Prostate gland (tissue), 2 donors: ENCODE results near the gene SPTBN1.

Source experiments
- POLR2A ChIP-seq: fragments of 450-650 bp; IDR thresholded peaks from one replicate; pipeline ENCODE4 v1.6.1; 2016; ENCODE audit warnings: antibody characterized with exemption, mild to moderate bottlenecking
- POLR2AphosphoS5 ChIP-seq: sonication (generic); formaldehyde crosslinking; IDR thresholded peaks from one replicate; pipeline ENCODE4 v1.6.1; 2017; ENCODE audit warnings: antibody characterized with exemption
- TF ChIP-seq, protein P1 (sequence below), 4 experiments: fragments of 200-600 bp in 2 of 4; fragments of 450-650 bp in 2 of 4; sonication (generic) in 2 of 4; IDR thresholded peaks; 1 replicate in 3 of 4; 2 replicates in 1 of 4; pipeline ENCODE4 v1.5.1; 2016 to 2019; ENCODE audit warnings: antibody characterized with exemption in 4 of 4, mild to moderate bottlenecking in 2 of 4, moderate library complexity in 2 of 4

- TF ChIP-seq, protein P1, sequence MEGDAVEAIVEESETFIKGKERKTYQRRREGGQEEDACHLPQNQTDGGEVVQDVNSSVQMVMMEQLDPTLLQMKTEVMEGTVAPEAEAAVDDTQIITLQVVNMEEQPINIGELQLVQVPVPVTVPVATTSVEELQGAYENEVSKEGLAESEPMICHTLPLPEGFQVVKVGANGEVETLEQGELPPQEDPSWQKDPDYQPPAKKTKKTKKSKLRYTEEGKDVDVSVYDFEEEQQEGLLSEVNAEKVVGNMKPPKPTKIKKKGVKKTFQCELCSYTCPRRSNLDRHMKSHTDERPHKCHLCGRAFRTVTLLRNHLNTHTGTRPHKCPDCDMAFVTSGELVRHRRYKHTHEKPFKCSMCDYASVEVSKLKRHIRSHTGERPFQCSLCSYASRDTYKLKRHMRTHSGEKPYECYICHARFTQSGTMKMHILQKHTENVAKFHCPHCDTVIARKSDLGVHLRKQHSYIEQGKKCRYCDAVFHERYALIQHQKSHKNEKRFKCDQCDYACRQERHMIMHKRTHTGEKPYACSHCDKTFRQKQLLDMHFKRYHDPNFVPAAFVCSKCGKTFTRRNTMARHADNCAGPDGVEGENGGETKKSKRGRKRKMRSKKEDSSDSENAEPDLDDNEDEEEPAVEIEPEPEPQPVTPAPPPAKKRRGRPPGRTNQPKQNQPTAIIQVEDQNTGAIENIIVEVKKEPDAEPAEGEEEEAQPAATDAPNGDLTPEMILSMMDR (IDR thresholded peaks at IDR 0.05), result no peak
- TF ChIP-seq POLR2A, result no peak
- no peak for TF ChIP-seq POLR2AphosphoS5
These were observed 57.2 kb downstream of the SPTBN1 start for GRCh38 chr2:54513363-54513715.
